Mammary epithelial cell (primary cell): ENCODE results near the gene SOBP.

ENCODE experiments used
- CTCF ChIP-seq, 2 donors: IDR thresholded peaks in 1 of 2; conservative IDR thresholded peaks in 1 of 2; 2 replicates each; pipeline ENCODE4 v1.5.1; 2011 to 2012; ENCODE audit warnings: inconsistent platforms in 2 of 2, low read length in 2 of 2, mild to moderate bottlenecking in 2 of 2, control low read depth in 1 of 2, low read depth in 1 of 2; ENCODE audit not compliant: insufficient read depth in 1 of 2; ENCODE audit errors: extremely low read depth in 1 of 2
- EZH2 ChIP-seq: IDR thresholded peaks from 2 replicates; pipeline ENCODE4 v1.6.1; 2012; ENCODE audit warnings: low read length, inconsistent platforms, borderline replicate concordance

GRCh38 chr6:107633680-107634323 lies 143.9 kb downstream of the SOBP start:
- TF ChIP-seq EZH2 (no peak), CTCF (conservative IDR thresholded peaks at IDR 0.05 in 1 of 2, IDR thresholded peaks at IDR 0.05 in 1 of 2; ENCODE audit: extremely low read depth in 1 of 2, insufficient read depth in 1 of 2, low read depth in 1 of 2, low read length in 2 of 2) (no peak)
